GM12878 (cell line): ENCODE measurements around the gene RCOR2. TPM values are rescaled to one million over a fixed set of nuclear protein-coding genes. Genes with fewer than 3 reads are reported as not detected.

ENCODE experiments used
- ATAC-seq: fragments of 200-7000 bp; cut with Tn5 transposase; 3 replicates; pipeline ENCODE4 v1.9.1; 2020; ENCODE audit warnings: mild to moderate bottlenecking, moderate library complexity
- BruUV-seq: library from RNA; stranded (reverse); fragments of 400-500 nt; replicated peaks from 2 replicates; lab custom pipeline; 2021; lab: Mats Ljungman, UMichigan
- CTCF ChIA-PET: fragments of 300-600 bp; sonication (Branson Sonifier 250); formaldehyde crosslinking; extraction: SDS; loops from one replicate; lab custom pipeline; 2021; ENCODE audit warnings: inconsistent platforms; lab: Yijun Ruan, JAX
- POLR2A ChIA-PET: fragments of 350-600 bp; formaldehyde crosslinking; extraction: SDS; loops from one replicate; lab custom pipeline; 2021; ENCODE audit warnings: inconsistent platforms; lab: Charles Lee
- RAD21 ChIA-PET: fragments of 300-600 bp; sonication (Branson Sonifier 250); formaldehyde crosslinking; loops from one replicate; lab custom pipeline; 2023; ENCODE audit warnings: antibody characterized with exemption; ENCODE audit not compliant: unreplicated experiment; lab: Charles Lee
- SMC1A ChIA-PET: fragments of 300-600 bp; sonication (Branson Sonifier 250); formaldehyde crosslinking; loops from one replicate; lab custom pipeline; 2023; ENCODE audit not compliant: unreplicated experiment, uncharacterized antibody; lab: Charles Lee
- DNase-seq: peaks from one replicate; pipeline ENCODE4 v3.0.0-alpha.2; 2011; ENCODE audit warnings: low read depth, low spot score
- FAIRE-seq: peaks from 3 replicates; lab custom pipeline; 2011; peaks lifted over from hg19 to GRCh38; lab: Jason Lieb, UNC
- H2AFZ ChIP-seq: 2 replicates; pipeline ENCODE4 v1.6.0; 2011; ENCODE audit warnings: low read depth, low read length, control low read depth; ENCODE audit not compliant: control insufficient read depth
- H3K27ac ChIP-seq: 2 replicates; pipeline ENCODE4 v1.5.1; 2011; ENCODE audit warnings: control low read depth; ENCODE audit not compliant: control insufficient read depth, insufficient read depth
- H3K27me3 ChIP-seq, 2 experiments: replicated peaks in 1 of 2; 2 replicates each; pipeline versions ENCODE4 v1.6.0 to v1.6.1; 2011; ENCODE audit warnings: low read length in 1 of 2; ENCODE audit not compliant: control insufficient read depth in 2 of 2, insufficient read depth in 2 of 2
- H3K36me3 ChIP-seq, 2 experiments: 2 replicates each; pipeline ENCODE4 v1.5.1; 2011; ENCODE audit warnings: low read length in 1 of 2; ENCODE audit not compliant: control insufficient read depth in 2 of 2, insufficient read depth in 2 of 2
- H3K4me1 ChIP-seq: 2 replicates; pipeline ENCODE4 v1.6.1; 2011; ENCODE audit warnings: mild to moderate bottlenecking, low read length, moderate library complexity, mixed read lengths; ENCODE audit not compliant: control insufficient read depth, insufficient read depth
- H3K4me2 ChIP-seq: 2 replicates; pipeline ENCODE4 v1.6.0; 2011; ENCODE audit warnings: control low read depth; ENCODE audit not compliant: control insufficient read depth, insufficient read depth
- H3K4me3 ChIP-seq: fragments of 200-600 bp; sonication (generic); 2 replicates; pipeline ENCODE4 v1.5.1; 2016
- H3K79me2 ChIP-seq: 2 replicates; pipeline ENCODE4 v1.6.0; 2011; ENCODE audit warnings: low read length; ENCODE audit not compliant: control insufficient read depth, insufficient read depth
- H3K9ac ChIP-seq: 2 replicates; pipeline ENCODE4 v1.8.0; 2011; ENCODE audit warnings: low read length, control low read depth, mixed read lengths; ENCODE audit not compliant: control insufficient read depth, insufficient read depth
- H3K9me3 ChIP-seq: replicated peaks from 3 replicates; pipeline ENCODE4 v1.5.1; 2011; ENCODE audit warnings: mild to moderate bottlenecking, low read length; ENCODE audit not compliant: control insufficient read depth, insufficient read depth
- H4K20me1 ChIP-seq: 2 replicates; pipeline ENCODE4 v1.6.0; 2011; ENCODE audit not compliant: control insufficient read depth, insufficient read depth
- CBFB ChIP-seq: IDR thresholded peaks from 2 replicates; pipeline ENCODE4 v1.6.1; 2016; ENCODE audit warnings: antibody characterized with exemption, low read depth
- ELK1 ChIP-seq: IDR thresholded peaks from 2 replicates; pipeline ENCODE4 v1.6.1; 2012; ENCODE audit warnings: low read depth, low read length, improper control_type of control experiment
- MEF2A ChIP-seq: IDR thresholded peaks from 2 replicates; pipeline ENCODE4 v1.6.1; 2011; ENCODE audit warnings: low read depth, mild to moderate bottlenecking, low read length, moderate library complexity; ENCODE audit not compliant: insufficient read depth
- MEF2B ChIP-seq: fragments of 450-650 bp; IDR thresholded peaks from 2 replicates; pipeline ENCODE4 v1.6.1; 2018; ENCODE audit warnings: mild to moderate bottlenecking, moderate library complexity; ENCODE audit not compliant: partially characterized antibody, poor library complexity, severe bottlenecking
- NRF1 ChIP-seq: conservative IDR thresholded peaks from 2 replicates; pipeline ENCODE4 v1.6.1; 2011; ENCODE audit warnings: mild to moderate bottlenecking, low read depth, low read length, improper control_type of control experiment
- RELA ChIP-seq: fragments of 450-650 bp; IDR thresholded peaks from 2 replicates; pipeline ENCODE4 v1.8.0; 2014; ENCODE audit warnings: borderline replicate concordance; ENCODE audit not compliant: partially characterized antibody
- SPI1 ChIP-seq: IDR thresholded peaks from 2 replicates; pipeline ENCODE4 v1.6.1; 2011; ENCODE audit warnings: low read depth, mild to moderate bottlenecking, low read length, moderate library complexity, borderline replicate concordance; ENCODE audit not compliant: insufficient read depth
- STAT1 ChIP-seq: fragments of 450-650 bp; conservative IDR thresholded peaks from 2 replicates; pipeline ENCODE4 v1.6.1; 2014; ENCODE audit warnings: antibody characterized with exemption, mild to moderate bottlenecking
- STAT3 ChIP-seq: IDR thresholded peaks from 2 replicates; pipeline ENCODE4 v1.6.1; 2011; ENCODE audit warnings: low read depth, low read length, improper control_type of control experiment
- WGBS: methylation state at CpG from one replicate; pipeline ENCODE4 v1.1.6; 2016; ENCODE audit warnings: low lambda C conversion rate; ENCODE audit not compliant: insufficient replicate concordance, insufficient coverage; ENCODE audit errors: missing lambda C conversion rate; 5-methylcytosine and 5-hydroxymethylcytosine counted together
- in situ Hi-C: fragments of 300-500 bp; cut with MboI; formaldehyde crosslinking; loops from 9 replicates; pipeline ENCODE4 v1.14.3; 2018; ENCODE audit warnings: mixed read lengths
- intact Hi-C: fragments of 100-400 bp; cut with micrococcal nuclease; formaldehyde crosslinking; loops from one replicate; pipeline ENCODE4 v1.14.2; 2022; ENCODE audit not compliant: unreplicated experiment
- polyA plus RNA-seq, 11 experiments: library from polyadenylated mRNA; depleted of rRNA in 4 of 11; unstranded in 6 of 11; stranded (reverse) in 5 of 11; fragments of >200 nt; fragmentation: Nextera tagmentation in 4 of 11; fragmentation: Illumina TruSeq in 1 of 11; extraction: Ambion mirVana in 4 of 11; extraction: Trizol in 1 of 11; gene quantifications; 1 replicate in 1 of 11; 2 replicates in 10 of 11; pipeline versions ENCODE4 v1.2.1 to v1.2.3, GENCODE V29; 2011 to 2016; ENCODE audit warnings: inconsistent platforms in 2 of 11, missing spikeins in 2 of 11, low read depth in 1 of 11
- total RNA-seq, 4 experiments: library from RNA; depleted of rRNA in 3 of 4; stranded (reverse); fragments of >200 nt in 3 of 4; fragmentation: Illumina TruSeq in 1 of 4; extraction: Trizol in 1 of 4; gene quantifications; 2 replicates each; pipeline versions ENCODE4 v1.2.1 to v1.2.3, GENCODE V29; 2013 to 2021

Gene RCOR2
- total and polyA plus RNA-seq, 10 of the 15 experiments (the other 5 are each of a cell fraction or from before 2014, with no cell fraction given), result 0.06 to 0.32 (median 0.17) TPM; not detected in 5

GRCh38 chr11:63911440-63911839, 5.5 kb downstream of the RCOR2 start:
- DNase-seq (no peak), FAIRE-seq (no peak), ATAC-seq (no peak)
- Histone ChIP-seq H3K4me2 (no peak overlapping the region), H3K36me3 (peaks cover 7 to 15% of the 10 kb centered on the region in 2 experiments; a peak in 3 of 4 replicates), H3K27me3 (no peaks in the 10 kb centered on the region; a peak in 1 of 4 replicates), H4K20me1 (no peaks in the 10 kb centered on the region), H3K27ac (no peak overlapping the region), H3K9me3 (no peaks in the 10 kb centered on the region), H3K9ac (no peak overlapping the region), H3K4me1 (peaks cover 1% of the 10 kb centered on the region), H3K4me3 (no peak overlapping the region), H2AFZ (no peak overlapping the region), H3K79me2 (no peaks in the 10 kb centered on the region)
- in situ Hi-C loops (no loop called here), intact Hi-C loops (no loop called here)
- WGBS, result 66% methylated on average over 8 of the region's 8 CpGs
- TF ChIP-seq RELA (no peak), STAT3 (no peak), CBFB (no peak), MEF2B (no peak), NRF1 (no peak), ELK1 (no peak), STAT1 (no peak), MEF2A (no peak), SPI1 (no peak)
- CTCF ChIA-PET, result interaction anchor here (0.8 kb wide), 1 partner anchor 31 kb away, joined by 3 read pairs; no protein-coding TSS in a partner anchor
- POLR2A ChIA-PET, result no interaction called here
- RAD21 ChIA-PET, result no interaction called here
- SMC1A ChIA-PET, result no interaction called here
- no TSS peak for BruUV-seq
